ENCODE results near the gene LSAMP. TPM values are rescaled to one million over a fixed set of nuclear protein-coding genes. Genes with fewer than 3 reads are reported as not detected.

Gene LSAMP
- total and polyA plus RNA-seq, 2 of the 13 experiments (the other 11 are each of a cell fraction or from before 2014, with no cell fraction given), result not detected

- Histone ChIP-seq H3K27ac (ENCODE audit: extremely low read length, insufficient read depth, low read length) (no peak overlapping the region), H3K4me3 (replicated peaks in 1 of 3; ENCODE audit: insufficient read depth in 1 of 3, low read depth in 2 of 3, low read length in 3 of 3) (no peak overlapping the region), H3K27me3 (ENCODE audit: control insufficient read depth in 1 of 2, insufficient read depth in 2 of 2, low read length in 2 of 2) (no peaks in the 10 kb centered on the region), H3K4me2 (ENCODE audit: low read depth, low read length) (no peak overlapping the region), H2AFZ (ENCODE audit: low read length) (no peak overlapping the region), H3K79me2 (ENCODE audit: insufficient read depth, low read length) (no peaks in the 10 kb centered on the region), H3K9me3 (ENCODE audit: low read length) (no peaks in the 10 kb centered on the region), H3K9ac (ENCODE audit: insufficient read depth, low read depth, low read length) (no peak overlapping the region), H3K4me1 (ENCODE audit: insufficient read depth, low read length) (no peaks in the 10 kb centered on the region), H3K36me3 (replicated peaks in 1 of 2; ENCODE audit: control insufficient read depth in 1 of 2, insufficient read depth in 2 of 2, low read length in 2 of 2) (no peaks in the 10 kb centered on the region), H4K20me1 (ENCODE audit: insufficient read depth, low read length) (no peaks in the 10 kb centered on the region)
- ChIA-PET POLR2A (no interaction called here), CTCF (ENCODE audit: low intra/inter-chr PET ratio, low total read pairs) (interaction anchor here (1.1 kb wide), 1 partner anchor 93 kb away, joined by 5 read pairs; no protein-coding TSS in a partner anchor)
- TF ChIP-seq FOSL2 (CRISPR knock-in tag; IDR thresholded peaks at IDR 0.05) (no peak), NCOA5 (CRISPR knock-in tag; IDR thresholded peaks at IDR 0.05) (no peak), ZNF891 (CRISPR knock-in tag; IDR thresholded peaks at IDR 0.05) (no peak), ZBTB4 (CRISPR knock-in tag; IDR thresholded peaks at IDR 0.05; ENCODE audit: borderline replicate concordance) (no peak), MBD4 (IDR thresholded peaks at IDR 0.05; ENCODE audit: borderline replicate concordance, low read length) (no peak), ZNF224 (CRISPR knock-in tag; IDR thresholded peaks at IDR 0.05) (no peak), ZBTB1 (CRISPR knock-in tag; IDR thresholded peaks at IDR 0.05; ENCODE audit: borderline replicate concordance) (no peak), RNF2 (conservative IDR thresholded peaks at IDR 0.05; ENCODE audit: low read depth) (no peak), ZFP1 (CRISPR knock-in tag; IDR thresholded peaks at IDR 0.05) (no peak), ZNF430 (CRISPR knock-in tag; IDR thresholded peaks at IDR 0.05) (no peak), ETS1 (CRISPR knock-in tag; IDR thresholded peaks at IDR 0.05) (no peak), ZNF34 (CRISPR knock-in tag; IDR thresholded peaks at IDR 0.05; ENCODE audit: borderline replicate concordance) (no peak), ZNF468 (CRISPR knock-in tag; IDR thresholded peaks at IDR 0.05) (no peak), ARNT2 (CRISPR knock-in tag; IDR thresholded peaks at IDR 0.05; ENCODE audit: low read depth) (no peak), NR2C2 (CRISPR knock-in tag; IDR thresholded peaks at IDR 0.05; ENCODE audit: borderline replicate concordance) (no peak), PPARG (CRISPR knock-in tag; conservative IDR thresholded peaks at IDR 0.05) (no peak), ADNP (CRISPR knock-in tag; IDR thresholded peaks at IDR 0.05) (no peak), ZNF766 (CRISPR knock-in tag; IDR thresholded peaks at IDR 0.05; ENCODE audit: borderline replicate concordance) (no peak)
- TF ChIP-seq, protein P1, sequence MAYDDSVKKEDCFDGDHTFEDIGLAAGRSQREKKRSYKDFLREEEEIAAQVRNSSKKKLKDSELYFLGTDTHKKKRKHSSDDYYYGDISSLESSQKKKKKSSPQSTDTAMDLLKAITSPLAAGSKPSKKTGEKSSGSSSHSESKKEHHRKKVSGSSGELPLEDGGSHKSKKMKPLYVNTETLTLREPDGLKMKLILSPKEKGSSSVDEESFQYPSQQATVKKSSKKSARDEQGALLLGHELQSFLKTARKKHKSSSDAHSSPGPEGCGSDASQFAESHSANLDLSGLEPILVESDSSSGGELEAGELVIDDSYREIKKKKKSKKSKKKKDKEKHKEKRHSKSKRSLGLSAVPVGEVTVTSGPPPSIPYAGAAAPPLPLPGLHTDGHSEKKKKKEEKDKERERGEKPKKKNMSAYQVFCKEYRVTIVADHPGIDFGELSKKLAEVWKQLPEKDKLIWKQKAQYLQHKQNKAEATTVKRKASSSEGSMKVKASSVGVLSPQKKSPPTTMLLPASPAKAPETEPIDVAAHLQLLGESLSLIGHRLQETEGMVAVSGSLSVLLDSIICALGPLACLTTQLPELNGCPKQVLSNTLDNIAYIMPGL (CRISPR knock-in tag; IDR thresholded peaks at IDR 0.05; ENCODE audit: borderline replicate concordance in 1 of 2, low read depth in 1 of 2), result no peak
- in situ Hi-C loops (cut with HindIII; ENCODE audit: extremely low pct_ligation_motif_present, low pct_unique_long_range_greater_than_20kb), result no loop called here
- ATAC-seq (no peak), FAIRE-seq (no peak), DNase-seq (ENCODE audit: low spot score) (no peak)
- BruUV-seq (replicated peaks), result no TSS peak
- intact Hi-C loops (cut with micrococcal nuclease; ENCODE audit: unreplicated experiment), result loop anchor here (5.0 kb wide), 1 partner anchor 75 kb away; no protein-coding TSS in a partner anchor
- WGBS (ENCODE audit: low lambda C conversion rate), result 17% methylated on average over 2 of the region's 2 CpGs
Observed at GRCh38 chr3:115912372-115912771, 532.9 kb downstream of the LSAMP start.

All from HepG2 (cell line).